ENCODE data around the gene ABCD1.

DNA sequence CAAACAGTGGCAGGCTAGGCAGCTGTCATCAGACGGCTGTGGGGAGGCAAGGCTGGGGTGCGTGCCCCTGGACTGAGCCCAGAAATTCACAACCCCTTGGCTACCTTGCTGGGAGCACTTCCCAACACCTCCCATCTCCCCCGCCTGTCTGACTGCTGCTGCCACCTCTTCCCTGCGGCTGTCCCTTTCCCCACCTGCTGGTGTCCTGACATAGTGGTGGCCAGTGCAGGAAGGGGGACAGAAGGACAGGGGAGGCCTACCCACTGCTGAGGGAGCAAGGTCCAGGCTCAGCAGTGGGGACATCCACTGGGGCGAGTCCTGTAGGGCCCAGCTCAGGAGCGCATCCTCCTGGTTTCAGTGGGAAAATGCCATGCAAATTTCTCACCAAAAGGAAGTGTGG is 3.4 kb downstream of the ABCD1 start:
- TF ChIP-seq POLR2AphosphoS5 (IDR thresholded peaks at IDR 0.05) = no peak
- TF ChIP-seq, protein P1, sequence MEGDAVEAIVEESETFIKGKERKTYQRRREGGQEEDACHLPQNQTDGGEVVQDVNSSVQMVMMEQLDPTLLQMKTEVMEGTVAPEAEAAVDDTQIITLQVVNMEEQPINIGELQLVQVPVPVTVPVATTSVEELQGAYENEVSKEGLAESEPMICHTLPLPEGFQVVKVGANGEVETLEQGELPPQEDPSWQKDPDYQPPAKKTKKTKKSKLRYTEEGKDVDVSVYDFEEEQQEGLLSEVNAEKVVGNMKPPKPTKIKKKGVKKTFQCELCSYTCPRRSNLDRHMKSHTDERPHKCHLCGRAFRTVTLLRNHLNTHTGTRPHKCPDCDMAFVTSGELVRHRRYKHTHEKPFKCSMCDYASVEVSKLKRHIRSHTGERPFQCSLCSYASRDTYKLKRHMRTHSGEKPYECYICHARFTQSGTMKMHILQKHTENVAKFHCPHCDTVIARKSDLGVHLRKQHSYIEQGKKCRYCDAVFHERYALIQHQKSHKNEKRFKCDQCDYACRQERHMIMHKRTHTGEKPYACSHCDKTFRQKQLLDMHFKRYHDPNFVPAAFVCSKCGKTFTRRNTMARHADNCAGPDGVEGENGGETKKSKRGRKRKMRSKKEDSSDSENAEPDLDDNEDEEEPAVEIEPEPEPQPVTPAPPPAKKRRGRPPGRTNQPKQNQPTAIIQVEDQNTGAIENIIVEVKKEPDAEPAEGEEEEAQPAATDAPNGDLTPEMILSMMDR (IDR thresholded peaks at IDR 0.05 in 8 of 11, conservative IDR thresholded peaks at IDR 0.05 in 3 of 11) = no peak
